GM19455 (cell line): ENCODE results near the gene GNG12.

ENCODE experiments used
- ATAC-seq: cut with Tn5 transposase; IDR thresholded peaks from one replicate; pipeline ENCODE4 v1.9.1; 2021; ENCODE audit not compliant: unreplicated experiment

The GNG12 gene

DNA sequence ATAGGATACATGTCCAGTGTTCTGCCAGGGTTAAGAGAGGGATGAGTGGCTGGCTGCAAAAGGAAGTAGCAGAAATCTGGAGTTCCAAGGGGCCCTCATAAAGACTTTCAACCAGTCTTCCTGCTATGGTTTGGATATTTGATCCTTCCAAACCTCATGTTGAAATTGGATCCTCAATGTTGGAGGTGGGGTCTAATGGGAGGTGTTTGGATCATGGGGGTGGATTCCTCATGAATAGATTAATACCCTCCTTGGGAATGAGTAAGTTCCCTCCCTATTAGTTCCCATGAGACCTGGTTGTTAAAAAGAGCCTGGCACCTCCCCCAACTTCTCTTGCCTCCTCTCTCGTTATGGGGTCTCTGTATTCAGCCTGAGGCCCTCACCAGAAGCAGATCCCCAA is 10.1 kb upstream of the GNG12 start:
- no peak for ATAC-seq

- ATAC-seq, result no peak
Measured at GRCh38 chr1:67840449-67840848, 7.2 kb upstream of the GNG12 start.

DNA sequence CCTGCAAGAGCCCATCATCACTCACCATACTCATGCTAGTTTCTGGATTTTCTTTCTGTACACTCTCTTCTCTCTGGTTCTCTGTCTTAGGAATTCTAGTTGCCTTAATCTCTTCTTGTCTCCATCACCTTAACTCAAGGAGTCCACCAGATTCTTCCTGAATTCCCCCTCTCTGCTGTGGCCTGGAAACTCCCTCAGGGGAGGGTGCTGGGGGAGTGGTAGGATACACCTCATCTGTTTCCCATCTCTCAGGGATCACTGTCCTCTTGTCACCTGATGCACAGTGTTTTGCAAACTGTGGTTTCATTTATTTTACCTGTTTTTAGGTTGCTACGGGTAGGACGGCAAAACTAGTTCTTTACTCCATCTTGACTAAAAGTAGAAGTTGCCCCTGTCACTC is 6.6 kb upstream of the GNG12 start:
- ATAC-seq, result no peak

DNA sequence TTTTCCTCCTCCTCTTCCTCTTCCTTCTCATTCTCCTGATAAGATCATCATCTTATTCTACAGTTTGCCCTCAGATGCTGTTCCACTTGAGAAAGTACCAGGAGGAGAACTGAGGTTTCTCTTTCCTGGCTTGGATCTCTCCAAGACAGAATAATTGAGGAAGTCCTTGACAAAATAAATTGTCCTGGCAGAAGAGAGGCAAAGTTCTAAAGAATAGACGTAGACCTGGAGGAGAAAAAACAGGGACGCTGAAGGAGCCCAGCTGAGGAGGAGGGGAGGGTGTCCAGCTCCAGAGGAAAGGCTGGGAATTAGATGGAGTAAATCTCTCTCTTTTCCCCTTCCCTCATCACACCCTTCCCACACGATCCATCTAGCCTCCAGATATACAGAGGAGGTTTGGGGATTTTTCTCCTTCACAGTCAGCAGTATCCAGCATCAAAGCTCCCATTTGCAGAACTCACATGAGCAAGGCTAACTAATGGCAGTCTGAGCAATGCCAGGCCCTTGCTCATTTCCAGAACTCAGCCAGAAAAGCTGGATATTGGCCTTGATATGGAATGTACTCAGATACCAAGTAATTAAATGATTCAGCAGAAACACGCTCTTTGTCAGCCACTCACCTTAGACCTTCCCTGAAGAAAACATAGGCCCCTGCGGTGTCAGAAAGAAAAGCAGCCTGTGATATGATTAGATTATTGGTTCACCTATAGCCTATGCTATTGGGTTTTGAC is 5.1 kb upstream of the GNG12 start:
- ATAC-seq, result no peak

DNA sequence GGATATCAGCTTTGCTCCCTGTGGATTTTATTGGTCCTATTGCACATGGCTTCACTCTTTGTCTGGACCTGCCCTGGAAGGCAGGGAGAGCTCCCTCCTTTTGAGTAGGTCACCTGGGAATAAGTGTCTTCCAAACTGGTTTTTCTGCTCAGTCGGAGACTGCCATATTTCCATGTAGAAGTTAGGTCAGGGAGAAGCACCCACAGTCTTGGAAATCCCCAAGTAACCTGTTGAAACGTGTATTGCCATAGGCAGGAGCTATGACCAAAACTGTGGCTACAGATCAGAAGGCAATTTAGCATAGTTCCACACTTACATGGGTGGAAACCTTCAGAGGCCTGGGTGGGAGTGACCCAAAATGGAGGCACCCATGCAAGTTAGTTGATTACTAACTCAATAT is 3.5 kb upstream of the GNG12 start:
- ATAC-seq, result no peak

DNA sequence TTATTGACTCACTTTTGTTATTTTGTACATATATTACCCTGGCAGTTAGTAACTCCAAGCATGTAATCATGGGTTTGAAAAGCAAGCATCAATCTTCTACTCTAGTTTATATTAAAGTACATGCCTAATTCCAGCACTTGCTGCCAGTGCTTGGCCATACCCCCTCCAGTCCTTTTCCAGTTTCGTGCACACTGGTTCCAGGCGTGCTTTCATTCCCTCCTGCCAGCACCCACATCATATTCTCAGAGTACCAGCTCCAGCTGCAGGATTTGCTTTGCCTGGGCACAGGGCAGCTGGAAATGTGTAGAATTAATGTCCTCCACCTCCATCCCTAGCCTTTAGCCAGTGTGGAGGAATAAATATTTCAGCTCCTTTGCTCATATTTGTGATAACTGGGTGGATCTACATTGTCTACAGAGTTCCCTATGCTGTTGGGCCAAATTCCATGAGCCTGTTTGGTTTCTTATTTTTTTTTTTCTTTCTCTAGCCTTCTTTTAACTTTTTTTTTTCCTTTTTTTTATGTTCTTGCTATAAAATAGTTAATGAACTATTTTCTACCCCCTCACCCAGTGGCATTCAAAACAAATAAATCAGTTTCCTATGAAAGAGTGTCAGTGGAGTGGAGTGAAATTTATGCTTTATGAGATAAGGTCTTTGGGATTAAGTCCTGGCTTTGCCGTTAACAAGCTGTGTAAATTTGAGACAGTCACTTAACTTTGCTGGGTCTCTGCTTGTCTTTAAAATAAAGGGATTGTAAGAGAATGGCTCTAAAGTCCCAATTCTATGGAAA is 2.6 kb upstream of the GNG12 start:
- ATAC-seq, result no peak

DNA sequence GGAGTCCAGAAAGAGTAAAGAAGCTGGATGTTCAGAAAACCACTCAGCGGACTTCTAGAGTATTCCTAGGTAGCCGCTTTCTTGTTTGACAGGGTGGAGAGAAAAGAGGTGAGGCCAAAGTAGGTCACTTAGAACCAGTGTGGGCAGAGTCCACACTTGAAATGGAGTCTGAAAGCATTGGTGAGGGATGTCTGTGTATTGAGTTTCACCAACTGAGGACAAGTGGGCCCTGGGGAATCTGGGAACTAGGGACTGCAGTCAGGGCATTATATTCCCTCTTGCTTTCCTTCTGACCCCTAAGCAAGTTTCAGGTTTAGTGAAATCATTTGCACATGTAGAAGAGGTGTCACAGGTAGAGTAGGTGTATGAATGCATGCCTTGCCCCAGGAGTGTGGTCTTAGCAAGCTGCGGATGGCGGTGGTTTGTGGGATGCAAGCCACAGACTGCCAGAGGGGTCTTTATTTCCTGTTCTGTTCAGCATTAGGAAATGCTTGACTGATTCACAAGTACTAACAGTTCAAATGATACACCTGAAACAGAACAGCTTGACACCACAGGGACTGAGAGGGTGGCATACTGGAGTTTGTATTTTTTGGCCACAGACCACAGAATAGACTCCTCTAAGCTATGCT is 1.1 kb upstream of the GNG12 start:
- ATAC-seq, result no peak

DNA sequence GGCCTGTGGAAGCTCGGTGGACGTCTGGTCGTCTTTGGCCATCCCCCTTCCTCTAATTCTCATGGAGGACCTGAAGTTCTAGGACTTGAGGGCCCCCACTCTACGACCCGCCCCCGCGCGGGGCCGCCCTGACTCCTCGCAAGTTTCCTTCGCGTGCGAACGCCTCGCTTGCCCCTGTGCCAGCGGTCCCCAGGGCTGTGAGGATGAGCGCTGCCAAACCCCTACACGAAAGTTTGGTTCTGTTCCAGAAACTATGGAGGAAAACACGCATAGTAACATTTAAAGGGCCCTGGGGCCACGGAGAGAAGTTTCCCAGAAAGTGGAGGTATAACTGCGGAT is 304 bp upstream of the GNG12 start:
- no peak for ATAC-seq

DNA sequence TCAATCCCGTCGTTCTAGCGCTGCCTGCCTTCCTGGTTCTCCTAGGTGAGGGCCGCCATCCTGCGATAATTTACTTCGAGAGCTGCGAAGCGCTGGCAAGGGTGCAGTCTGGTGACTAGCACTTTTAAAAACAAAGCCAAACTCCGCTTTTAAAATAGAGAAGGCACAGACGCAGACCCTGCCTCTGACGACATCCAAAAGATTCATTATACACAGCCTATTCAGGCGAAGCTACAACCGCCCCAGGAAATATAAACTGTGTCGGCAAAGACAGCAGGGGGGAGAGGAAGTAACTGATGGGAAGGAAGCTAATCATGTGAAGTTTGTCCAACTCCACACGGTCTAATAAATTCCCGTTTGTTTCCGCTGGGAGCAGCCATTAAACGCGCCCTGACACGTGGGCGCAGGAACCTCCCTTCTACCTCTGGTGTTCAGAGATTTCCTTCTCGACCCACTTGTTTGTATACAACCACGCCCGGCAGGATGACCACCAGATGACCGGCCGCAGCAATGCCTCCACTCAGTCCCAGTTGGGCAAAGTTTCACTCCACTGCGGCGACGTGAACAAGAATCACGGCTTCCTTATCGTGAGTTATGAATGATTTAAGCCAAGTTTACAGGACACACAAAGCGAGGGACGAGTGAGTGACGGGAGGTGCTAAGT is 1.3 kb downstream of the GNG12 start:
- no peak for ATAC-seq

DNA sequence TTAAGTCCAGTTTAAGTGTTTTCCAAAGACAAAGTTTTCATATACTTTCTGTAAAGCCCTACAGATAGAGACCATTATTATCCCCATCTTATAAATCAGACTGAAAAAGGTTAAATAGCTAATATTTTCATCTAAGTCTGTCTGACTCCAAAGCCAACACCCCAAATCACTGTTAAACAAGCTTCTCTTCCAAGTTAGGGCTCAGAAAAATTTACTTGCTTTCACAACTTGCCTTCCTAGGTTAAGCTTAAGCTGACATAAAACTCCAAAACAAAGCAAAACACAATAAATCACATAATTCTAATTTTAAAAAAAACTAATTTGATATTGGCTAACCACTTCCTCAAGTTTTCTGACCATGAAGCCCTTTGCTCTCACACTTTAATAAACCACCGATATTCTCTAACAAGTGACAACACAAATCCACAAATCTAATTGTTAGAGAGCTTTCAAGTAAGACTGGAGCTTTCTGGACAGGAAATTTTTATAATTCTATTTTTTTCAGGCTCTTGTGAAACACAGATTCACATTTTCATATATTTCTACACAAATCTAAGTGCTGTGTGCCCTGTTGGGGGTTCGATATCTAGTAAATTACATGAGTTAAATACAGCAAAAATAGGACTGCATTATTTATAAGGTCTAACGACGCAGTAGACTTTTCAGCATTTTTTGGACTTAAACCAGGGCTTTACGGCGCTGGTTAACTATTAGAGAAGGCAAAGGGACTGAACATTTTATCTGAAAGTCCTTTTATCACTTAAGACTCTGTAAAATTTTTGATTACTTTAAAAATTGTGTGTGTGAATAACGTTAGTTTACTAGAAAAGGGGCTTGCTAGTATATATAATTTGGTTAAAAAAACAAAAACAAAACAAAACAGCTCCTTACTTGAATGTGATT is 2.1 kb downstream of the GNG12 start:
- no peak for ATAC-seq

DNA sequence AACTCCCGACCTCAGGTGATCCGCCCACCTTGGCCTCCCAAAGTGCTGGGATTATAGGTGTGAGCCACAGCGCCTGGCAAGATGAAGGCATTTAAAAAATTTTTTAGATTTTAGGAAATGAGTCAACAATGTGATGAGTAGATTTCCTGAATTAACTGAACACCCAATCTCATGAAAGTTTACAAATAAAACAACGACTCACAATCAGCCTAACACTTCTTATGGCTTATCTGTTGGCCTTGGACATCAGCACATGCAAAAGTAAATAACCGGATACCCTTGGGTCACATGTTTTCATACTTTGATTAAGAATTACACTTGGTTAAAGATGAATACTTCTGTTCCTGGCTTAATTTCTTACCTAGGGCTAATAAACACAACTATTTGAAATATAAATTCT is 3.0 kb downstream of the GNG12 start:
- no peak for ATAC-seq

- no peak for ATAC-seq
Measured at GRCh38 chr1:67827688-67828087, 5.6 kb downstream of the GNG12 start.

- no peak for ATAC-seq
Measured at GRCh38 chr1:67825591-67825990, 7.7 kb downstream of the GNG12 start.

- no peak for ATAC-seq
Measured at GRCh38 chr1:67824766-67825165, 8.5 kb downstream of the GNG12 start.

GRCh38 chr1:67823615-67824014 is 9.7 kb downstream of the GNG12 start:
- ATAC-seq, result no peak

GRCh38 chr1:67821263-67821662 is 12.0 kb downstream of the GNG12 start:
- no peak for ATAC-seq

GRCh38 chr1:67818725-67819301 is 14.5 kb downstream of the GNG12 start:
- no peak for ATAC-seq

DNA sequence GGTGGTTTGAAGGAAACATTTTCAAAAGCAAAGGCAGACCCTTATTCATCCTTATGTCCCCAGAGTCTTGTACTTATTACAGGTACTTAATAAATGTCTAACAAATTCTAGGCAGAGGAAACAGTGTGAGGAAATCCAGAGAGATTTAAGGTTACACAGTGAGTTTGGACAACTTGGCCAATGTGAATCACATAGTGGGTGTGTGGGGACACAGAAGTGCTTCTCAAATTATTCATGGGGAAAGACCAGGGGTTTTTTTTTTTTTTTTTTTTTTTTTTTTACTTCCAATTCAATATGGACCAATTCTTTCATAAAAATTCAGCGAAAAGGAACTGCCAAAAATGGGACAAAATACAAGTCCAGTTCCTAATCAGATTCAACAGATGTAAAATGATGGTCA is 15.1 kb downstream of the GNG12 start:
- ATAC-seq, result no peak

DNA sequence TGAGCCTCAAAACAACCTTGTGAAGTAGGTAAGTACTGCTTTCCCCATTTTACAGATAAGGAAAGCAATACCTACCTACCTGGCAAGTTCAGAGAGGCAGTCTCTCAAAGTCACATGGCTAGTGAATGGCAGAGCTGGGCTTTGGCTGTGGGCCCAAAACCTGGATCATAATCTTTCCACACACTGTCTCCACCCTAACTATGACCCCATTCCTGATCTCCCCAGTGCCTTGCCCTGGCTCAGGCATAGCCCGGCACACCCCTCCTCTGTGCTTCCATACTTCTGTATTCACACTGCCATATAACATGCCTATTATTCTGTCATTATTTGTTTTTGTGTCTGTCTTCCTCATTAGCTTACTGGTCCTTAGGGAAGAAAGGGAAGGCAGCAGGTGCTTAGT is 15.9 kb downstream of the GNG12 start:
- no peak for ATAC-seq

DNA sequence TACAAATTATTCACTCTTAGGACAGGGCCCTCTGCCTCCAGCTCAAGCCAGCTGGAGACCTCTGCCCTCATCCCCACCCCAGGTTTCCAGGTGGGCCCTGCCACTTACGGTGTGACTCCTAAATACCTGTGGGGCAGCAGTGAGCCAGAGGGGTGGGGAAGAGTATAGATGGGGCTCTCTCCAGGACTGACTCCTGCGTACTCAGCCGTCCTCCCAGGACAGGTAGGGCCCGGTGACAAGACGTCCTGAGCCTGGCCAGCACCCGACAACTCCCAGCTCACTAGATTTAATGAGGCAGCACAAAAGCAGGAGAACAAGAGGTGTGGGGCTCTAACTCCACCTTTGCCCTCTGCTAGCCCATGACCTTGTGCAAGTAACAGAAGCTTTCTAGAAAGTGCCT is 16.8 kb downstream of the GNG12 start:
- no peak for ATAC-seq
